Suppressor macrophage (primary cell): ENCODE data around the gene KIF26A.

ENCODE experiments used
- DNase-seq, 4 experiments: peaks; one replicate each; pipeline ENCODE4 v3.0.0-alpha.2; 2020 to 2022
- total RNA-seq, 17 experiments: gene quantifications; one replicate each; lab custom pipeline; 2026; ENCODE audit warnings: mixed read lengths in 6 of 17, inconsistent platforms in 3 of 17; lab: John Stamatoyannopoulos, UW

The KIF26A gene
- 0 to 3.2 (median 0.09) reads per million in 17 experiments for total RNA-seq

- DNase-seq: peak in 1 of 4 experiments; percentile 36
Measured at GRCh38 chr14:104138098-104138717, at the start of gene KIF26A. Gene KIF26A, plus strand, starts transcription at chr14:104138587. Its CDS starts 136 bp downstream, at chr14:104138723.

GRCh38 chr14:104090071-104090748, 48.2 kb upstream of the KIF26A start:
- DNase-seq: no peak

GRCh38 chr14:104091061-104091926, 47.1 kb upstream of the KIF26A start:
- no peak for DNase-seq

- DNase-seq: no peak
Measured at GRCh38 chr14:104091927-104092771, 46.2 kb upstream of the KIF26A start.

GRCh38 chr14:104092931-104093365, 45.4 kb upstream of the KIF26A start:
- no peak for DNase-seq

- DNase-seq: no peak
Measured at GRCh38 chr14:104093366-104094055, 44.9 kb upstream of the KIF26A start.

- DNase-seq: no peak
Measured at GRCh38 chr14:104094056-104094708, 44.2 kb upstream of the KIF26A start.

- peak; percentile 57 to 82 (median 72) for DNase-seq
Measured at GRCh38 chr14:104094709-104095425, 43.5 kb upstream of the KIF26A start.

GRCh38 chr14:104095426-104096310, 42.7 kb upstream of the KIF26A start:
- DNase-seq: no peak

GRCh38 chr14:104096318-104096717, 42.1 kb upstream of the KIF26A start:
- DNase-seq: no peak

- no peak for DNase-seq
Measured at GRCh38 chr14:104096751-104097700, 41.4 kb upstream of the KIF26A start.

- no peak for DNase-seq
Measured at GRCh38 chr14:104098272-104099095, 39.9 kb upstream of the KIF26A start.

GRCh38 chr14:104099096-104100041, 39.0 kb upstream of the KIF26A start:
- no peak for DNase-seq

- DNase-seq: peak in 1 of 4 experiments; percentile 1
Measured at GRCh38 chr14:104100171-104101085, 38.0 kb upstream of the KIF26A start.
